H1 (cell line): ENCODE results near the gene PARD3. TPM values are rescaled to one million over a fixed set of nuclear protein-coding genes. Genes with fewer than 3 reads are reported as not detected.

Source experiments
- CHD7 ChIP-seq: fragments of 300-600 bp; sonication (generic); IDR thresholded peaks from 2 replicates; pipeline ENCODE4 v1.7.1; 2012; ENCODE audit warnings: low read length, moderate library complexity, mild to moderate bottlenecking, inconsistent platforms; ENCODE audit not compliant: insufficient replicate concordance
- polyA plus RNA-seq, 7 experiments: library from polyadenylated mRNA; depleted of rRNA in 3 of 7; stranded (reverse) in 5 of 7; unstranded in 2 of 7; fragments of >200 nt in 5 of 7; fragments of 200-250 nt in 2 of 7; gene quantifications; 1 replicate in 5 of 7; 2 replicates in 1 of 7; 4 replicates in 1 of 7; pipeline versions ENCODE4 v1.2.1 to v1.2.3, GENCODE V29; 2011 to 2013; ENCODE audit warnings: missing spikeins in 2 of 7, mixed read lengths in 2 of 7
- total RNA-seq: library from RNA; stranded (reverse); fragmentation: NEBNext Ultra II Directional; extraction: Animal tissue kit (Norgen Biotek cat#: 25700); gene quantifications from 2 replicates; pipeline ENCODE4 v1.2.1, GENCODE V29; 2021

PARD3 gene
- total and polyA plus RNA-seq, 2 of the 8 experiments (the other 6 are each of a cell fraction or from before 2014, with no cell fraction given): 19.7 to 49.1 TPM

- TF ChIP-seq CHD7: no peak
These were observed 341.1 kb downstream of the PARD3 start (continued) for GRCh38 chr10:34474009-34474376.
